A549 (cell line): ENCODE results near the gene BTG1.

Experiments
- BHLHE40 ChIP-seq: IDR thresholded peaks from 2 replicates; pipeline ENCODE4 v1.6.1; 2012; ENCODE audit warnings: low read depth, low read length, inconsistent platforms
- CEBPB ChIP-seq, 2 experiments: fragments of >200 bp in 1 of 2; sonication (Bioruptor Twin) in 1 of 2; formaldehyde crosslinking in 1 of 2; IDR thresholded peaks; 2 replicates each; pipeline ENCODE4 v1.6.1; 2012 to 2016
- CHD2 ChIP-seq: fragments of 150-350 bp; IDR thresholded peaks from 2 replicates; pipeline ENCODE4 v1.6.1; 2014; ENCODE audit warnings: low read length; ENCODE audit not compliant: partially characterized antibody
- ESRRA ChIP-seq: fragments of 150-350 bp; IDR thresholded peaks from 2 replicates; pipeline ENCODE4 v1.6.1; 2014; ENCODE audit warnings: mild to moderate bottlenecking, low read length, borderline replicate concordance
- MAZ ChIP-seq: fragments of 150-350 bp; IDR thresholded peaks from 2 replicates; pipeline ENCODE4 v1.6.1; 2014; ENCODE audit warnings: antibody characterized with exemption, low read depth, low read length, borderline replicate concordance
- POLR2A ChIP-seq: IDR thresholded peaks from 2 replicates; pipeline ENCODE4 v1.6.1; 2012; ENCODE audit warnings: mild to moderate bottlenecking, low read length
- RAD21 ChIP-seq, 2 experiments: fragments of >200 bp in 1 of 2; sonication (Bioruptor Twin) in 1 of 2; formaldehyde crosslinking in 1 of 2; IDR thresholded peaks in 1 of 2; conservative IDR thresholded peaks in 1 of 2; 2 replicates in 1 of 2; 3 replicates in 1 of 2; pipeline ENCODE4 v1.6.1; 2012 to 2018; ENCODE audit warnings: inconsistent platforms in 1 of 2
- RNF2 ChIP-seq: fragments of 200-600 bp; sonication (generic); IDR thresholded peaks from 2 replicates; pipeline ENCODE4 v1.6.1; 2016; ENCODE audit warnings: low read depth, mild to moderate bottlenecking, antibody characterized with exemption, moderate library complexity, borderline replicate concordance
- SREBF2 ChIP-seq: fragments of 450-650 bp; IDR thresholded peaks from 2 replicates; pipeline ENCODE4 v1.6.1; 2014; ENCODE audit warnings: mild to moderate bottlenecking, moderate library complexity
- TF ChIP-seq, protein P1 (sequence below): fragments of 450-650 bp; IDR thresholded peaks from 2 replicates; pipeline ENCODE4 v1.6.1; 2014; ENCODE audit warnings: antibody characterized with exemption
- TF ChIP-seq, protein P2 (sequence below): IDR thresholded peaks from 2 replicates; pipeline ENCODE4 v1.6.1; 2012; ENCODE audit warnings: low read depth, borderline replicate concordance
- TF ChIP-seq, protein P3 (sequence below): fragments of >200 bp; sonication (Bioruptor Twin); formaldehyde crosslinking; IDR thresholded peaks from 3 replicates; pipeline ENCODE4 v1.5.1; 2016
- TF ChIP-seq, protein P4 (sequence below): IDR thresholded peaks from 2 replicates; pipeline ENCODE4 v1.6.1; 2012
- TF ChIP-seq, protein P5 (sequence below): fragments of 200-600 bp; sonication (generic); IDR thresholded peaks from 2 replicates; pipeline ENCODE4 v1.6.1; 2016; ENCODE audit warnings: antibody characterized with exemption, mild to moderate bottlenecking, moderate library complexity

DNA sequence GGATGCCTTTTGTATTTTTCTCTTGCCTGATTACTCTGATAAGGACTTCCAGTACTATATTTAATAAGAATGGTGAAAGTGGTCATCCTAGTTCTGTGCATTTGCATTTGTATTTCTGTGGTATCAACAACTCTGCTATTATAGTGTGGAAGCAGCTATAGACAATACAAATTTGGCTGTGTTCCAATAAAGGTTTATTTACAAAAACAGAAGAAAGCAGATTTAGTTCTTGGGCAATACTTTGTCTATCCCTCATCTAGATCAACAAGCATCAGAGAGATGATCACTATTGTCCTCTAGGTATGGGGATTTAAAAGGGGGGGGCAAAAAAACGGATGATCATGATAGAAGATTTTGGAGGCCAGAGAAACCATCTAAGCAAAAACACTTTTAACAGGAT is 19.1 kb upstream of the BTG1 start:
- TF ChIP-seq, protein P1, sequence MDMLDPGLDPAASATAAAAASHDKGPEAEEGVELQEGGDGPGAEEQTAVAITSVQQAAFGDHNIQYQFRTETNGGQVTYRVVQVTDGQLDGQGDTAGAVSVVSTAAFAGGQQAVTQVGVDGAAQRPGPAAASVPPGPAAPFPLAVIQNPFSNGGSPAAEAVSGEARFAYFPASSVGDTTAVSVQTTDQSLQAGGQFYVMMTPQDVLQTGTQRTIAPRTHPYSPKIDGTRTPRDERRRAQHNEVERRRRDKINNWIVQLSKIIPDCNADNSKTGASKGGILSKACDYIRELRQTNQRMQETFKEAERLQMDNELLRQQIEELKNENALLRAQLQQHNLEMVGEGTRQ = no peak
- TF ChIP-seq POLR2A (no peak), MAZ (no peak), RAD21 (conservative IDR thresholded peaks at IDR 0.05 in 1 of 2, IDR thresholded peaks at IDR 0.05 in 1 of 2) (no peak), CEBPB (IDR thresholded peaks at IDR 0.05) (no peak), RNF2 (no peak), ESRRA (no peak), BHLHE40 (no peak), CHD2 (no peak), SREBF2 (no peak)
- TF ChIP-seq, protein P2, sequence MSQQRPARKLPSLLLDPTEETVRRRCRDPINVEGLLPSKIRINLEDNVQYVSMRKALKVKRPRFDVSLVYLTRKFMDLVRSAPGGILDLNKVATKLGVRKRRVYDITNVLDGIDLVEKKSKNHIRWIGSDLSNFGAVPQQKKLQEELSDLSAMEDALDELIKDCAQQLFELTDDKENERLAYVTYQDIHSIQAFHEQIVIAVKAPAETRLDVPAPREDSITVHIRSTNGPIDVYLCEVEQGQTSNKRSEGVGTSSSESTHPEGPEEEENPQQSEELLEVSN = no peak
- TF ChIP-seq, protein P3, sequence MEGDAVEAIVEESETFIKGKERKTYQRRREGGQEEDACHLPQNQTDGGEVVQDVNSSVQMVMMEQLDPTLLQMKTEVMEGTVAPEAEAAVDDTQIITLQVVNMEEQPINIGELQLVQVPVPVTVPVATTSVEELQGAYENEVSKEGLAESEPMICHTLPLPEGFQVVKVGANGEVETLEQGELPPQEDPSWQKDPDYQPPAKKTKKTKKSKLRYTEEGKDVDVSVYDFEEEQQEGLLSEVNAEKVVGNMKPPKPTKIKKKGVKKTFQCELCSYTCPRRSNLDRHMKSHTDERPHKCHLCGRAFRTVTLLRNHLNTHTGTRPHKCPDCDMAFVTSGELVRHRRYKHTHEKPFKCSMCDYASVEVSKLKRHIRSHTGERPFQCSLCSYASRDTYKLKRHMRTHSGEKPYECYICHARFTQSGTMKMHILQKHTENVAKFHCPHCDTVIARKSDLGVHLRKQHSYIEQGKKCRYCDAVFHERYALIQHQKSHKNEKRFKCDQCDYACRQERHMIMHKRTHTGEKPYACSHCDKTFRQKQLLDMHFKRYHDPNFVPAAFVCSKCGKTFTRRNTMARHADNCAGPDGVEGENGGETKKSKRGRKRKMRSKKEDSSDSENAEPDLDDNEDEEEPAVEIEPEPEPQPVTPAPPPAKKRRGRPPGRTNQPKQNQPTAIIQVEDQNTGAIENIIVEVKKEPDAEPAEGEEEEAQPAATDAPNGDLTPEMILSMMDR = no peak
- TF ChIP-seq, protein P4, sequence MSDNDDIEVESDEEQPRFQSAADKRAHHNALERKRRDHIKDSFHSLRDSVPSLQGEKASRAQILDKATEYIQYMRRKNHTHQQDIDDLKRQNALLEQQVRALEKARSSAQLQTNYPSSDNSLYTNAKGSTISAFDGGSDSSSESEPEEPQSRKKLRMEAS = no peak
- TF ChIP-seq, protein P5, sequence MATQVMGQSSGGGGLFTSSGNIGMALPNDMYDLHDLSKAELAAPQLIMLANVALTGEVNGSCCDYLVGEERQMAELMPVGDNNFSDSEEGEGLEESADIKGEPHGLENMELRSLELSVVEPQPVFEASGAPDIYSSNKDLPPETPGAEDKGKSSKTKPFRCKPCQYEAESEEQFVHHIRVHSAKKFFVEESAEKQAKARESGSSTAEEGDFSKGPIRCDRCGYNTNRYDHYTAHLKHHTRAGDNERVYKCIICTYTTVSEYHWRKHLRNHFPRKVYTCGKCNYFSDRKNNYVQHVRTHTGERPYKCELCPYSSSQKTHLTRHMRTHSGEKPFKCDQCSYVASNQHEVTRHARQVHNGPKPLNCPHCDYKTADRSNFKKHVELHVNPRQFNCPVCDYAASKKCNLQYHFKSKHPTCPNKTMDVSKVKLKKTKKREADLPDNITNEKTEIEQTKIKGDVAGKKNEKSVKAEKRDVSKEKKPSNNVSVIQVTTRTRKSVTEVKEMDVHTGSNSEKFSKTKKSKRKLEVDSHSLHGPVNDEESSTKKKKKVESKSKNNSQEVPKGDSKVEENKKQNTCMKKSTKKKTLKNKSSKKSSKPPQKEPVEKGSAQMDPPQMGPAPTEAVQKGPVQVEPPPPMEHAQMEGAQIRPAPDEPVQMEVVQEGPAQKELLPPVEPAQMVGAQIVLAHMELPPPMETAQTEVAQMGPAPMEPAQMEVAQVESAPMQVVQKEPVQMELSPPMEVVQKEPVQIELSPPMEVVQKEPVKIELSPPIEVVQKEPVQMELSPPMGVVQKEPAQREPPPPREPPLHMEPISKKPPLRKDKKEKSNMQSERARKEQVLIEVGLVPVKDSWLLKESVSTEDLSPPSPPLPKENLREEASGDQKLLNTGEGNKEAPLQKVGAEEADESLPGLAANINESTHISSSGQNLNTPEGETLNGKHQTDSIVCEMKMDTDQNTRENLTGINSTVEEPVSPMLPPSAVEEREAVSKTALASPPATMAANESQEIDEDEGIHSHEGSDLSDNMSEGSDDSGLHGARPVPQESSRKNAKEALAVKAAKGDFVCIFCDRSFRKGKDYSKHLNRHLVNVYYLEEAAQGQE = no peak
